ENCODE data around the gene USP31. TPM values are rescaled to one million over a fixed set of nuclear protein-coding genes. Genes with fewer than 3 reads are reported as not detected.
A peak's percentile ranks its signal among the peaks of the same experiment; 100 is the strongest.

The USP31 gene
- 2.6 TPM for total RNA-seq
- polyA plus RNA-seq = 3.7 TPM
- long read RNA-seq, donor 1 = 0 reads
- long read RNA-seq, donor 2 = 0 reads
- long read RNA-seq, donor 3 = 0 reads
- long read RNA-seq, donor 4 = 0 reads
- long read RNA-seq, donor 5 = 0 reads
- long read RNA-seq, donor 6 = 0 reads
- long read RNA-seq, donor 7 = 0 reads
- long read RNA-seq, donor 8 = 0 reads
- long read RNA-seq, donor 9, full-length matches to known transcripts = 1 of 1 reads
- long read RNA-seq, donor 9, partial matches to known transcripts = 0 of 1 reads
- long read RNA-seq, donor 9, other reads (novel, unspliced or antisense) = 0 of 1 reads
- long read RNA-seq, donor 10, full-length matches to known transcripts = 1 of 1 reads
- long read RNA-seq, donor 10, partial matches to known transcripts = 0 of 1 reads
- long read RNA-seq, donor 10, other reads (novel, unspliced or antisense) = 0 of 1 reads

DNA sequence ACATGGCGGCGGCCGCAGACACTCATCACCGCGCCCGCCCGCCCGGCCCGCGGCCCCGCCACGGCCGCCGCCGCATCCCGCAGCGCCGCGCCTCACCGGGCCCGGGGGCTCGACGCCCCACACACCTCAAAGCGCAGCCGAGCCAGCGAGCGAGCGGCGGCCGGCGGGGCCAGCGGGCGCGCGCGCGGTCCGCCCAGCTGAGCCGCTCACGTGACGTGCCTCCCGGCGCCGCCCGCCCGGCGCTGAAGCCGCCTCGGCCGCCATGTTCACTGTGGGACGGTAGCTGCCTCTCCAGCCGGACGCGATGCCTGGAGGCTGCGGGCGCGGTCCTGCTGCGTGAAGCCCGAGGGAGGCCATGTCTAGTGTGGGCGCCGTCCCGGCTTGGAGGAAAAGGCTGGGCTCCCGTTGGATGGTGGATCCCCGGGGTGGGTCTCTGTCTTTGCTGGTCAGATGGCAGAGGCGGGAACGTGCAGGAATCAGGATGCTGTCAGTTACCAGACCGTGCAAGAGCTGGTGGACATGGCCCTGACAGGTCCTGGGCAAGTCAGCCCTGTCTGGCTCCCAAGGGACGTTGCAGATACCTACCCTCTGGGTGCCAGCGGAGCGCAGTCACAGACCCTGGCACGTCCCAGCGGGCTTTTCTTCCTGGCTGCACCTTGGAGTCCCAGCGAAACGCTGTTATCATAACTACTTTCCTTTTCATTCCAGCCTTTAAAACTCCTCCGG, at the start of gene USP31:
TSS of gene USP31 (minus strand) at position 186 of the 726 bp plus-strand sequence. CDS start at position 4, 182 bp downstream.
- Histone ChIP-seq H3K27ac (ENCODE audit: low read depth in 1 of 2, low read length in 1 of 2) (peak within 1 kb of the TSS in 1 of 2 donors; percentile 75), H3K4me1 (ENCODE audit: control insufficient read depth in 2 of 2, insufficient read depth in 2 of 2, low read length in 2 of 2) (peaks cover 7 to 11% of the 10 kb centered on the region in 2 donors), H3K27me3 (ENCODE audit: control insufficient read depth in 2 of 2, insufficient read depth in 1 of 2, low read length in 1 of 2) (peaks cover 0 to 9% of the 10 kb centered on the region in 2 donors), H3K9me3 (ENCODE audit: control insufficient read depth in 2 of 2, insufficient read depth in 1 of 2, low read length in 1 of 2) (no peaks in the 10 kb centered on the region), H3K36me3 (ENCODE audit: control insufficient read depth in 2 of 2, insufficient read depth in 2 of 2, low read length in 1 of 2) (no peaks in the 10 kb centered on the region), H3K4me3 (ENCODE audit: low read length in 2 of 2) (peak within 1 kb of the TSS; percentile 63 to 87)
- DNase-seq (ENCODE audit: low read depth in 6 of 9, low spot score in 9 of 9) = peak; percentile 64 to 94 (median 81)
- 1% methylated on average over 75 of the region's 75 CpGs for WGBS

- H3K9me3 ChIP-seq (ENCODE audit: control insufficient read depth in 2 of 2, insufficient read depth in 1 of 2, low read length in 1 of 2) = no peaks in the 10 kb centered on the region
- no peak overlapping the region for H3K27ac ChIP-seq (ENCODE audit: low read depth in 1 of 2, low read length in 1 of 2)
- no peaks in the 10 kb centered on the region for H3K4me1 ChIP-seq (ENCODE audit: control insufficient read depth in 2 of 2, insufficient read depth in 2 of 2, low read length in 2 of 2)
- no peaks in the 10 kb centered on the region for H3K36me3 ChIP-seq (ENCODE audit: control insufficient read depth in 2 of 2, insufficient read depth in 2 of 2, low read length in 1 of 2)
- WGBS = 44% methylated on average over 5 of the region's 5 CpGs
- DNase-seq (ENCODE audit: low read depth in 6 of 9, low spot score in 9 of 9) = no peak
- peaks cover 0 to 2% of the 10 kb centered on the region in 2 donors for H3K27me3 ChIP-seq (ENCODE audit: control insufficient read depth in 2 of 2, insufficient read depth in 1 of 2, low read length in 1 of 2)
- no peak overlapping the region for H3K4me3 ChIP-seq (ENCODE audit: low read length in 2 of 2)
Observed at GRCh38 chr16:23196539-23196938, 47.3 kb upstream of the USP31 start.

GRCh38 chr16:23195366-23195978, 46.2 kb upstream of the USP31 start:
- Histone ChIP-seq H3K27ac (ENCODE audit: low read depth in 1 of 2, low read length in 1 of 2) (no peak overlapping the region), H3K4me1 (ENCODE audit: control insufficient read depth in 2 of 2, insufficient read depth in 2 of 2, low read length in 2 of 2) (no peaks in the 10 kb centered on the region), H3K36me3 (ENCODE audit: control insufficient read depth in 2 of 2, insufficient read depth in 2 of 2, low read length in 1 of 2) (no peaks in the 10 kb centered on the region), H3K27me3 (ENCODE audit: control insufficient read depth in 2 of 2, insufficient read depth in 1 of 2, low read length in 1 of 2) (peaks cover 0 to 2% of the 10 kb centered on the region in 2 donors), H3K4me3 (ENCODE audit: low read length in 2 of 2) (no peak overlapping the region), H3K9me3 (ENCODE audit: control insufficient read depth in 2 of 2, insufficient read depth in 1 of 2, low read length in 1 of 2) (no peaks in the 10 kb centered on the region)
- WGBS = 72% methylated on average over 3 of the region's 3 CpGs
- DNase-seq (ENCODE audit: low read depth in 6 of 9, low spot score in 9 of 9) = no peak

GRCh38 chr16:23194497-23195221, 45.4 kb upstream of the USP31 start:
- peaks cover 0 to 2% of the 10 kb centered on the region in 2 donors for H3K27me3 ChIP-seq (ENCODE audit: control insufficient read depth in 2 of 2, insufficient read depth in 1 of 2, low read length in 1 of 2)
- no peaks in the 10 kb centered on the region for H3K9me3 ChIP-seq (ENCODE audit: control insufficient read depth in 2 of 2, insufficient read depth in 1 of 2, low read length in 1 of 2)
- no peaks in the 10 kb centered on the region for H3K36me3 ChIP-seq (ENCODE audit: control insufficient read depth in 2 of 2, insufficient read depth in 2 of 2, low read length in 1 of 2)
- no peak overlapping the region for H3K4me3 ChIP-seq (ENCODE audit: low read length in 2 of 2)
- WGBS = 81% methylated on average over 9 of the region's 9 CpGs
- H3K27ac ChIP-seq (ENCODE audit: low read depth in 1 of 2, low read length in 1 of 2) = no peak overlapping the region
- no peak for DNase-seq (ENCODE audit: low read depth in 6 of 9, low spot score in 9 of 9)
- no peaks in the 10 kb centered on the region for H3K4me1 ChIP-seq (ENCODE audit: control insufficient read depth in 2 of 2, insufficient read depth in 2 of 2, low read length in 2 of 2)

GRCh38 chr16:23188911-23189310, 39.7 kb upstream of the USP31 start:
- Histone ChIP-seq H3K4me3 (ENCODE audit: low read length in 2 of 2) (no peak overlapping the region), H3K36me3 (ENCODE audit: control insufficient read depth in 2 of 2, insufficient read depth in 2 of 2, low read length in 1 of 2) (no peaks in the 10 kb centered on the region), H3K9me3 (ENCODE audit: control insufficient read depth in 2 of 2, insufficient read depth in 1 of 2, low read length in 1 of 2) (no peaks in the 10 kb centered on the region), H3K27ac (ENCODE audit: low read depth in 1 of 2, low read length in 1 of 2) (no peak overlapping the region), H3K4me1 (ENCODE audit: control insufficient read depth in 2 of 2, insufficient read depth in 2 of 2, low read length in 2 of 2) (no peaks in the 10 kb centered on the region), H3K27me3 (ENCODE audit: control insufficient read depth in 2 of 2, insufficient read depth in 1 of 2, low read length in 1 of 2) (peaks cover 11 to 19% of the 10 kb centered on the region in 2 donors)
- WGBS = 97% methylated on average over 2 of the region's 2 CpGs
- no peak for DNase-seq (ENCODE audit: low read depth in 6 of 9, low spot score in 9 of 9)

- Histone ChIP-seq H3K4me1 (ENCODE audit: control insufficient read depth in 2 of 2, insufficient read depth in 2 of 2, low read length in 2 of 2) (no peaks in the 10 kb centered on the region), H3K27ac (ENCODE audit: low read depth in 1 of 2, low read length in 1 of 2) (no peak overlapping the region), H3K36me3 (ENCODE audit: control insufficient read depth in 2 of 2, insufficient read depth in 2 of 2, low read length in 1 of 2) (no peaks in the 10 kb centered on the region), H3K4me3 (ENCODE audit: low read length in 2 of 2) (no peak overlapping the region), H3K9me3 (ENCODE audit: control insufficient read depth in 2 of 2, insufficient read depth in 1 of 2, low read length in 1 of 2) (no peaks in the 10 kb centered on the region), H3K27me3 (ENCODE audit: control insufficient read depth in 2 of 2, insufficient read depth in 1 of 2, low read length in 1 of 2) (peaks cover 25 to 35% of the 10 kb centered on the region in 2 donors)
- 57% methylated on average over 3 of the region's 3 CpGs for WGBS
- DNase-seq (ENCODE audit: low read depth in 6 of 9, low spot score in 9 of 9) = no peak
Observed at GRCh38 chr16:23187341-23187740, 38.1 kb upstream of the USP31 start.

- no peak for DNase-seq (ENCODE audit: low read depth in 6 of 9, low spot score in 9 of 9)
- H3K9me3 ChIP-seq (ENCODE audit: control insufficient read depth in 2 of 2, insufficient read depth in 1 of 2, low read length in 1 of 2) = no peaks in the 10 kb centered on the region
- H3K4me1 ChIP-seq (ENCODE audit: control insufficient read depth in 2 of 2, insufficient read depth in 2 of 2, low read length in 2 of 2) = no peaks in the 10 kb centered on the region
- peaks cover 29 to 44% of the 10 kb centered on the region in 2 donors for H3K27me3 ChIP-seq (ENCODE audit: control insufficient read depth in 2 of 2, insufficient read depth in 1 of 2, low read length in 1 of 2)
- H3K27ac ChIP-seq (ENCODE audit: low read depth in 1 of 2, low read length in 1 of 2) = no peak overlapping the region
- H3K4me3 ChIP-seq (ENCODE audit: low read length in 2 of 2) = no peak overlapping the region
- no peaks in the 10 kb centered on the region for H3K36me3 ChIP-seq (ENCODE audit: control insufficient read depth in 2 of 2, insufficient read depth in 2 of 2, low read length in 1 of 2)
- 88% methylated on average over 24 of the region's 24 CpGs for WGBS
Observed at GRCh38 chr16:23186171-23186570, 36.9 kb upstream of the USP31 start.

DNA sequence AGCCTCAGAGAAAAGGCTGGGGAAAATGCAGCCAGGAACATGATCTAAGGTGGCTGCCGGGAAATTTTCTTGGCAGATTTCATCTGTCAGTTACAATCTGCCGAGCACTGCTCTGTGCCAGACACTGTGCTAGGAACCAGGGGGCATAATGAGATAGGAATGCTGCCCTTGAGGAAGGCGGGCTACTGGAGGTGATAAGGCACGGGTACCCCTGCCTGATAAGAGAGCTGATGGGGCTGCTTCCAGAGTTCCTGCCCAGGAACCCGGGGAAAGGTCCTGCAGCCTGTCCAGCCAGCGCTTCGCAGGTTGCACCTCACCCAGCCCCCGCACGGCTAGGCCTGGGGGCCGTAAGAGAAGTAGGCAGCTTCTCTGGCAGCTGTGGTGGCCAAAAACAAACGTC, 36.4 kb upstream of the USP31 start:
- H3K36me3 ChIP-seq (ENCODE audit: control insufficient read depth in 2 of 2, insufficient read depth in 2 of 2, low read length in 1 of 2) = no peaks in the 10 kb centered on the region
- H3K27ac ChIP-seq (ENCODE audit: low read depth in 1 of 2, low read length in 1 of 2) = no peak overlapping the region
- H3K9me3 ChIP-seq (ENCODE audit: control insufficient read depth in 2 of 2, insufficient read depth in 1 of 2, low read length in 1 of 2) = no peaks in the 10 kb centered on the region
- 71% methylated on average over 11 of the region's 11 CpGs for WGBS
- peaks cover 29 to 47% of the 10 kb centered on the region in 2 donors for H3K27me3 ChIP-seq (ENCODE audit: control insufficient read depth in 2 of 2, insufficient read depth in 1 of 2, low read length in 1 of 2)
- no peak overlapping the region for H3K4me3 ChIP-seq (ENCODE audit: low read length in 2 of 2)
- no peaks in the 10 kb centered on the region for H3K4me1 ChIP-seq (ENCODE audit: control insufficient read depth in 2 of 2, insufficient read depth in 2 of 2, low read length in 2 of 2)
- DNase-seq (ENCODE audit: low read depth in 6 of 9, low spot score in 9 of 9) = no peak

All from thymus (tissue), 14 donors.